ENCODE data around the gene TENT5A. TPM values are rescaled to one million over a fixed set of nuclear protein-coding genes. Genes with fewer than 3 reads are reported as not detected.

Gene TENT5A
- total RNA-seq, 4 donors from 2014 or later: 12.3 to 28.4 (median 22.0) TPM

DNA sequence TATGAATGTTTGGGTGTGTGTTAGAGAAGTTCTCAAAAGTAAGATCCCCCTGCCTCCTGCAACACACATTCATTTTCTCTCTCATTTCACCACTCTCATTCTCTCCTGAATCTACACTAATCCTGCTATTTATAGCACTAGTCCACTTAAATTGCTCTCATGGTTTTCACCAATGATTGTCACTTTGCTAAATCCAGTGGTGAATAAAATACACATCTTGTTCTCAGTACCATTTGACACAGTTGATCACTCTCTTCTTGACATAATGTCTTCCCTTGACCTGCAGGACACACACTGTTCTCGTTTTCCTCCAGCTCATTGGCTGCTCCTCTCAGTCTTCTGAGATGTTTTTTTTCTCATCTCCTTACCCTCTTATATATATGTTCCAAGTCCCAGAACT lies 32.1 kb downstream of the TENT5A start:
- TF ChIP-seq EP300 (IDR thresholded peaks at IDR 0.05) (no peak), POLR2A (IDR thresholded peaks at IDR 0.05) (no peak)
- TF ChIP-seq, protein P1, sequence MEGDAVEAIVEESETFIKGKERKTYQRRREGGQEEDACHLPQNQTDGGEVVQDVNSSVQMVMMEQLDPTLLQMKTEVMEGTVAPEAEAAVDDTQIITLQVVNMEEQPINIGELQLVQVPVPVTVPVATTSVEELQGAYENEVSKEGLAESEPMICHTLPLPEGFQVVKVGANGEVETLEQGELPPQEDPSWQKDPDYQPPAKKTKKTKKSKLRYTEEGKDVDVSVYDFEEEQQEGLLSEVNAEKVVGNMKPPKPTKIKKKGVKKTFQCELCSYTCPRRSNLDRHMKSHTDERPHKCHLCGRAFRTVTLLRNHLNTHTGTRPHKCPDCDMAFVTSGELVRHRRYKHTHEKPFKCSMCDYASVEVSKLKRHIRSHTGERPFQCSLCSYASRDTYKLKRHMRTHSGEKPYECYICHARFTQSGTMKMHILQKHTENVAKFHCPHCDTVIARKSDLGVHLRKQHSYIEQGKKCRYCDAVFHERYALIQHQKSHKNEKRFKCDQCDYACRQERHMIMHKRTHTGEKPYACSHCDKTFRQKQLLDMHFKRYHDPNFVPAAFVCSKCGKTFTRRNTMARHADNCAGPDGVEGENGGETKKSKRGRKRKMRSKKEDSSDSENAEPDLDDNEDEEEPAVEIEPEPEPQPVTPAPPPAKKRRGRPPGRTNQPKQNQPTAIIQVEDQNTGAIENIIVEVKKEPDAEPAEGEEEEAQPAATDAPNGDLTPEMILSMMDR (IDR thresholded peaks at IDR 0.05): no peak
- H3K9me3 ChIP-seq: no peaks in the 10 kb centered on the region
- no peaks in the 10 kb centered on the region for H3K27me3 ChIP-seq
- no peaks in the 10 kb centered on the region for H3K36me3 ChIP-seq
- no peak overlapping the region for H3K4me3 ChIP-seq
- no peak for DNase-seq (ENCODE audit: low spot score in 2 of 2)
- H3K4me1 ChIP-seq: no peaks in the 10 kb centered on the region
- no peak overlapping the region for H3K27ac ChIP-seq
- WGBS, 2 donors: 82 to 93% methylated on average over 1 of the region's 1 CpG

DNA sequence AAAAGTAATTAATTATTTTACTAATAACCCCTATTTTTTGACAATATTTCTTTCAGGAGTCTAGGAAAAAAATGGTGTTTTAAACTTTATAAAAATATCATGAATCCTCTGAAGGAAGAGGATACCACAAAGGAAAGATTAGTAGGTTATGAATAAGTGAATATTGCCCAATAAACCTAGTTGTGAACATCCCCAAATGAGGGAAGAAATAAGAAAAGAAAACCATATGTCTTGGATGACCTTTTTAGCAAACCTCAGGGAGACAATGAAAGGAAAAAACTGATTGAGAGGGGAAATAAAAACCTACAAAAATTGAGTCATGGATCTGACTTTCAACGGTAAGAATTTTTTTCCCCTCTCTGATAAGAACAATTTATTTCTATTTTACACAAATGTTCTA lies 34.4 kb downstream of the TENT5A start:
- WGBS, 2 donors: 45 to 51% methylated on average over 1 of the region's 1 CpG
- H3K27ac ChIP-seq: no peak overlapping the region
- DNase-seq (ENCODE audit: low spot score in 2 of 2): no peak
- H3K9me3 ChIP-seq: no peaks in the 10 kb centered on the region
- H3K4me3 ChIP-seq: no peak overlapping the region
- H3K27me3 ChIP-seq: no peaks in the 10 kb centered on the region
- TF ChIP-seq EP300 (IDR thresholded peaks at IDR 0.05): no peak
- TF ChIP-seq, protein P1 (IDR thresholded peaks at IDR 0.05): no peak
- TF ChIP-seq POLR2A (IDR thresholded peaks at IDR 0.05): no peak
- H3K4me1 ChIP-seq: no peaks in the 10 kb centered on the region
- H3K36me3 ChIP-seq: no peaks in the 10 kb centered on the region

DNA sequence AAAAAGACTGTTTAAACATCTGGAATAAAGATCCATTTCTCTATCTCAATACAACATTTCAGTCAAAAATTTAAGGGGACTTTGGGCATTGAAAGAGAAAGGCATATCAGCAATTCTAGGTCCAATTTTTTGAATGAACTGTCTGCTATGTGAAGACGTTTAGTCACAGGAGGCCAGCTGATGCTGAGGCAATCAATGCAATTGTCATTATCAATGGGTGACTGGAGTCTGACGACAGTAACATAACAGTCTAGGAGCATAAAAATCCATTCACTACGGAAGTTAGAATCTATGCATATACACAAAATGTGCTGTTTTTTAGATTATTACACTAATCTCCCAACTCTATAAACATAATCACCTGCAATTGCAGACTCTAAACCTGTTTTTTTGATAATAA lies 37.8 kb downstream of the TENT5A start:
- no peaks in the 10 kb centered on the region for H3K9me3 ChIP-seq
- TF ChIP-seq, protein P1 (IDR thresholded peaks at IDR 0.05): no peak
- TF ChIP-seq POLR2A (IDR thresholded peaks at IDR 0.05): no peak
- TF ChIP-seq EP300 (IDR thresholded peaks at IDR 0.05): no peak
- no peak overlapping the region for H3K4me3 ChIP-seq
- H3K27me3 ChIP-seq: no peaks in the 10 kb centered on the region
- no peaks in the 10 kb centered on the region for H3K36me3 ChIP-seq
- H3K27ac ChIP-seq: no peak overlapping the region
- H3K4me1 ChIP-seq: no peaks in the 10 kb centered on the region
- DNase-seq (ENCODE audit: low spot score in 2 of 2): no peak
- WGBS, 2 donors: 72% methylated on average over 3 of the region's 3 CpGs

DNA sequence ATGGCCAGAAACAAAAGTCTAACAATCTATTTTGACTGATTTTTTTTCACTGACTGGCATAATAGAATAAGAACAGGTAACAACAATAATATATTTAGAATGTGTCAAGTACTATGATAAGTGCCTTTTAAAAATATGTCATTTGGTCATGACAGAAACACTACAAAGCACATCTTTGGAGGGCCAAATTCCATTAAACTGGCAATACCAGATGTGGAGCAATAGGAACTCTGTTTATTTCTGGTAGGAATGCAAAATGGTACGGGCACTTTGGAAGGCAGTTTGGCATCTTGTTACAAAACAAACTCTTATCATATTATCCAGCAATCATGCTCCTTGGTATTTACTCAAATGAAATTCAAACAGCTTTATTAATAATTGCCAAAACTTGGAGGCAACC lies 39.3 kb downstream of the TENT5A start:
- 72 to 81% methylated on average over 1 of the region's 1 CpG for WGBS, 2 donors
- no peaks in the 10 kb centered on the region for H3K36me3 ChIP-seq
- no peaks in the 10 kb centered on the region for H3K9me3 ChIP-seq
- TF ChIP-seq POLR2A (IDR thresholded peaks at IDR 0.05): no peak
- TF ChIP-seq EP300 (IDR thresholded peaks at IDR 0.05): no peak
- DNase-seq (ENCODE audit: low spot score in 2 of 2): no peak
- no peaks in the 10 kb centered on the region for H3K27me3 ChIP-seq
- H3K27ac ChIP-seq: no peak overlapping the region
- H3K4me3 ChIP-seq: no peak overlapping the region
- H3K4me1 ChIP-seq: no peaks in the 10 kb centered on the region

DNA sequence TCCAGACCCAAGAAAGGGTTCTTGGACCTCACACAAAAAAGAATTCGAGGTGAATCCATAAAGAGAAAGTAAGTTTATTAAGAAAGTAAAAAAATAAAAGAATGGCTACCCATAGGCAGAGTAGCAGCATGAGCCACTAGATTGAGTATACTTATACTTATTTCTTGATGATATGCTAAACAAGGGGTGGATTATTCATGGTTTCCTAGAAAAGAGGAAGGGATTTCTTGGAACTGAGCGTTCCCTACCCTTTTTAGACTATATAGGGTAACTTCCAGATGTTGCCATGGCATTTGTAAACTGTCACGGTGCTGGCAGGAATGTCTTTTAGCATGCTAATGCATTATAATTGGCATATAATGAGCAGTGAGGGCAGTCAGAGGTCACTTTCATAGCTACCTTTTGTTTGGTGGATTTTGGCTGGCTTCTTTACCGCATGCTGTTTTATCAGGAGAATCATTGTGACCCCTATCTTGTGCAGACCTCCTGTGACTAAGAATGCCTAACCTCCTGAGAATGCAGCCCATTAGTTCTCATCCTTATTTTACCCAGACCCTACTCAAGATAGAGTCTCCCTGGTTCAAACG lies 44.3 kb downstream of the TENT5A start:
- no peaks in the 10 kb centered on the region for H3K27me3 ChIP-seq
- 57 to 58% methylated on average over 5 of the region's 5 CpGs for WGBS, 2 donors
- no peaks in the 10 kb centered on the region for H3K4me1 ChIP-seq
- no peak for DNase-seq (ENCODE audit: low spot score in 2 of 2)
- TF ChIP-seq, protein P1 (IDR thresholded peaks at IDR 0.05): no peak
- TF ChIP-seq POLR2A (IDR thresholded peaks at IDR 0.05) (no peak), EP300 (IDR thresholded peaks at IDR 0.05) (no peak)
- H3K27ac ChIP-seq: no peak overlapping the region
- H3K4me3 ChIP-seq: no peak overlapping the region
- no peaks in the 10 kb centered on the region for H3K36me3 ChIP-seq
- no peaks in the 10 kb centered on the region for H3K9me3 ChIP-seq

DNA sequence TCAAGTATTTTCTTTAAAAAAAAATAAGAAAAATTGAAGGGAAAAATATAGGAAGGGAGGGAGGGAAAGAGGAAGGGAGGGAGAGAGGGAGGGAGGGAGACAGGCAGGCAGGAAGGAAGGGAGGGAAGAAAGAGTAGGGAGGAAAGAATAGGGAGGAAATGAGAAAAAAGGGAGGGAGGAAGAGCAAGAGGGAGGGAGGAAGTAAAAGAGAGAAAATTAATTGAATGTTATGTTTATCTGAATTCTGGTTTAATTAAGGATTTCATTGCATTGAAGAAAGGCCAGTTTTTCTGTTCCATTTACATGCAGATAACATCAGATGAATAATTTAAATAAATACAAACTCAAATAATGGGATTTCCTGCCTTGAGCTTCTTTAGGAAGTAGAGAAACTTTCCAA lies 47.8 kb downstream of the TENT5A start:
- Histone ChIP-seq H3K4me1 (peaks cover 0 to 12% (median 0%) of the 10 kb centered on the region in 4 donors), H3K27ac (no peak overlapping the region), H3K36me3 (no peaks in the 10 kb centered on the region), H3K27me3 (no peaks in the 10 kb centered on the region), H3K4me3 (no peak overlapping the region), H3K9me3 (no peaks in the 10 kb centered on the region)
- DNase-seq (ENCODE audit: low spot score in 2 of 2): no peak
- TF ChIP-seq POLR2A (IDR thresholded peaks at IDR 0.05) (no peak), EP300 (IDR thresholded peaks at IDR 0.05) (no peak)
- TF ChIP-seq, protein P1 (IDR thresholded peaks at IDR 0.05): no peak

All from tibial nerve (tissue), 4 donors.